Calu3 (cell line): Measurements from ENCODE around the gene TMEM147. TPM values are rescaled to one million over a fixed set of nuclear protein-coding genes. Genes with fewer than 3 reads are reported as not detected.

Experiments
- BruUV-seq: library from RNA; stranded (reverse); fragments of 400-500 nt; replicated peaks from 2 replicates; lab custom pipeline; 2021; lab: Mats Ljungman, UMichigan
- CTCF ChIA-PET: fragments of 300-600 bp; sonication (Branson Sonifier 250); formaldehyde crosslinking; loops from one replicate; lab custom pipeline; 2022; ENCODE audit warnings: antibody characterized with exemption; lab: Charles Lee
- DNase-seq: peaks from one replicate; pipeline ENCODE4 v3.0.0; 2022
- H3K27ac Mint-ChIP-seq: one replicate; pipeline ENCODE4 v1.8.0; 2022; ENCODE audit warnings: mixed read lengths; ENCODE audit not compliant: unreplicated experiment
- H3K27me3 Mint-ChIP-seq: one replicate; pipeline ENCODE4 v1.8.0; 2022; ENCODE audit warnings: mixed read lengths; ENCODE audit not compliant: unreplicated experiment
- H3K36me3 Mint-ChIP-seq: one replicate; pipeline ENCODE4 v1.8.0; 2022; ENCODE audit warnings: mild to moderate bottlenecking, moderate library complexity, mixed read lengths; ENCODE audit not compliant: insufficient read depth, unreplicated experiment
- H3K4me1 Mint-ChIP-seq: one replicate; pipeline ENCODE4 v1.8.0; 2022; ENCODE audit warnings: mild to moderate bottlenecking, low read depth, mixed read lengths; ENCODE audit not compliant: unreplicated experiment
- H3K4me3 Mint-ChIP-seq: one replicate; pipeline ENCODE4 v1.8.0; 2022; ENCODE audit warnings: mild to moderate bottlenecking, low read depth, moderate library complexity, mixed read lengths; ENCODE audit not compliant: unreplicated experiment
- H3K9me3 Mint-ChIP-seq: one replicate; pipeline ENCODE4 v1.8.0; 2022; ENCODE audit warnings: low read depth, mixed read lengths; ENCODE audit not compliant: unreplicated experiment
- CTCF ChIP-seq: fragments of 200-600 bp; IDR thresholded peaks from one replicate; pipeline ENCODE4 v1.8.0; 2022; ENCODE audit warnings: antibody characterized with exemption; ENCODE audit not compliant: unreplicated experiment
- intact Hi-C: fragments of 100-400 bp; cut with micrococcal nuclease; formaldehyde crosslinking; loops from one replicate; pipeline ENCODE4 v1.10.0; 2022; ENCODE audit not compliant: unreplicated experiment
- total RNA-seq: library from RNA; stranded (reverse); gene quantifications from 2 replicates; pipeline ENCODE4 v1.2.3, GENCODE V29; 2022

TMEM147 gene
- total RNA-seq, 1 experiment from 2014 or later, result 118 TPM

GRCh38 chr19:35531291-35531690, 14.1 kb upstream of the TMEM147 start:
- TF ChIP-seq CTCF, result no peak
- intact Hi-C loops, result no loop called here
- Mint-ChIP-seq H3K4me3 (no peak overlapping the region), H3K4me1 (no peaks in the 10 kb centered on the region), H3K36me3 (peaks cover 6% of the 10 kb centered on the region), H3K27me3 (peaks cover 89% of the 10 kb centered on the region), H3K9me3 (no peaks in the 10 kb centered on the region), H3K27ac (no peak overlapping the region)
- DNase-seq, result no peak
- CTCF ChIA-PET, result interaction anchor here (0.6 to 3.3 kb wide), 2 partner anchors 21 to 90 kb away, joined by 3 to 14 read pairs; no protein-coding TSS in a partner anchor
- no TSS peak for BruUV-seq

GRCh38 chr19:35533201-35533821, 12.1 kb upstream of the TMEM147 start, which contains the start of gene GAPDHS:
GAPDHS (plus strand) TSS chr19:35533456; CDS start chr19:35533528, 72 bp downstream.
- Mint-ChIP-seq H3K36me3 (peaks cover 6% of the 10 kb centered on the region), H3K4me1 (no peaks in the 10 kb centered on the region), H3K27ac (no peak within 1 kb of the TSS), H3K27me3 (peaks cover 69% of the 10 kb centered on the region), H3K9me3 (no peaks in the 10 kb centered on the region), H3K4me3 (no peak within 1 kb of the TSS)
- intact Hi-C loops, result no loop called here
- no peak for DNase-seq
- TF ChIP-seq CTCF, result no peak
- BruUV-seq, result no TSS peak
- CTCF ChIA-PET, result no interaction called here

- Mint-ChIP-seq H3K36me3 (peaks cover 6% of the 10 kb centered on the region), H3K4me3 (no peak overlapping the region), H3K9me3 (no peaks in the 10 kb centered on the region), H3K4me1 (no peaks in the 10 kb centered on the region), H3K27ac (no peak overlapping the region), H3K27me3 (peaks cover 63% of the 10 kb centered on the region)
- peak; percentile 50 for DNase-seq
- intact Hi-C loops, result no loop called here
- TF ChIP-seq CTCF, result no peak
- no TSS peak for BruUV-seq
- CTCF ChIA-PET, result no interaction called here
Observed at GRCh38 chr19:35533822-35534392, 11.5 kb upstream of the TMEM147 start.

GRCh38 chr19:35534803-35535480, 10.5 kb upstream of the TMEM147 start:
- BruUV-seq, result no TSS peak
- CTCF ChIA-PET, result interaction anchor here (0.6 to 1.0 kb wide), 3 partner anchors 9 to 432 kb away, joined by 3 to 5 read pairs (median 5); partner anchors contain the start of gene DMKN
- peaks cover 6% of the 10 kb centered on the region for H3K36me3 Mint-ChIP-seq
- no peak for TF ChIP-seq CTCF
- H3K4me1 Mint-ChIP-seq, result no peaks in the 10 kb centered on the region
- no peaks in the 10 kb centered on the region for H3K9me3 Mint-ChIP-seq
- H3K4me3 Mint-ChIP-seq, result no peak overlapping the region
- no peak for DNase-seq
- no peak overlapping the region for H3K27ac Mint-ChIP-seq
- intact Hi-C loops, result no loop called here
- peaks cover 52% of the 10 kb centered on the region for H3K27me3 Mint-ChIP-seq
